Stomach smooth muscle (tissue), 2 donors: Measurements from ENCODE around the gene GRM4.

ENCODE experiments used
- H3K27ac ChIP-seq: one replicate; pipeline ENCODE4 v1.7.0; 2013; ENCODE audit warnings: mild to moderate bottlenecking, low read length, inconsistent platforms
- H3K27me3 ChIP-seq, 2 donors: one replicate each; pipeline ENCODE4 v1.7.0; 2013; ENCODE audit warnings: low read length in 2 of 2; ENCODE audit not compliant: insufficient read depth in 2 of 2, control insufficient read depth in 1 of 2
- H3K36me3 ChIP-seq, 2 donors: one replicate each; pipeline ENCODE4 v1.7.0; 2013; ENCODE audit warnings: low read length in 2 of 2; ENCODE audit not compliant: control insufficient read depth in 2 of 2, insufficient read depth in 2 of 2
- H3K4me1 ChIP-seq: one replicate; pipeline ENCODE4 v1.7.0; 2013; ENCODE audit warnings: low read length; ENCODE audit not compliant: control insufficient read depth, insufficient read depth
- H3K4me3 ChIP-seq, 2 donors: one replicate each; pipeline ENCODE4 v1.7.0; 2013; ENCODE audit warnings: low read length in 2 of 2
- H3K9ac ChIP-seq, 2 donors: one replicate each; pipeline ENCODE4 v1.7.0; 2013; ENCODE audit warnings: low read length in 2 of 2, mild to moderate bottlenecking in 1 of 2
- H3K9me3 ChIP-seq, 2 donors: one replicate each; pipeline ENCODE4 v1.7.0; 2013; ENCODE audit warnings: low read length in 2 of 2; ENCODE audit not compliant: control insufficient read depth in 2 of 2
- donor health status: healthy.
- donor health status: Pancreatic carcinoma.

Gene GRM4

DNA sequence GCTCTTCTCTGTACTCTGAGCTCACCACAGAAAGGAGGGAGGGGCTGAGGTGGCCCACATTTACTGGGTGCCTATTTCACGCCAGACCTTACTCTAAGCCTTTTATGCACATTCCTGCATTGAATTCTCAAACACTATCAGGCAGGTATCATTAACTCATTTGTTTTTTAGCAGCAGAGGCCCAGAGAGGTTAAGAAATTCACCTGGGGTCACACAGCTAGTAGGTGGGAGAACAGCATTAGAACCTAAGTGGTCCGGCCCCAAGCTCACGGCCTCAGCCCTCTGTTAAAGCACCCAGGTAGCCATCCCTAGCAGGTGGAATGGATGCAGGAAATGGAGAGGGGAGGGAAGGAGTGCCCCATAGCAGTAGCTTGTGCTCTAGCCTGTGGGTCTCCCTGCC lies 84.5 kb downstream of the GRM4 start:
- Histone ChIP-seq H3K27ac (no peak overlapping the region), H3K9ac (no peak overlapping the region), H3K36me3 (no peaks in the 10 kb centered on the region), H3K27me3 (peaks cover 19 to 31% of the 10 kb centered on the region in 2 donors), H3K4me1 (peaks cover 6% of the 10 kb centered on the region), H3K4me3 (no peak overlapping the region), H3K9me3 (no peaks in the 10 kb centered on the region)

DNA sequence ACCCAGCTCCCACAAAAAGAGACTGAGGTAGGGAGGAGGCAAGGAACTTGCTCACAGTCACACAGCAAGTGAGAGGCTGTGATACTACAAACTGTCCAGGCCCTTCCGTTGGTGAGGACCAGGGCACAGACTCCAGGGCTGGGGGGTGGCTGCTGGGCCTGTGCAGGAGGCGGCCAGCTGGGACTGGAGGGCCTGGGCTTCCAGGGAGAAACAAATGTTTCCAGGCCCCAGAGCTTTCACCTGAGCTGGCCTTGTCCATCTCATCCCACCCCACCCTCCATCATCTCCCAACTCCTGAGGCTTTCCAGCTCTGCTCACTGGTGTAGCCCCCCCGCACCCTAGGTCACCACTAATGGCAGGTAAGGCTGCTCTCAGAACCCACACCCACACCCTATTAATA lies 86.0 kb downstream of the GRM4 start:
- no peak overlapping the region for H3K4me3 ChIP-seq
- H3K9me3 ChIP-seq = no peaks in the 10 kb centered on the region
- H3K27me3 ChIP-seq = peaks cover 20 to 29% of the 10 kb centered on the region in 2 donors
- no peak overlapping the region for H3K9ac ChIP-seq
- H3K4me1 ChIP-seq = no peaks in the 10 kb centered on the region
- H3K27ac ChIP-seq = no peak overlapping the region
- H3K36me3 ChIP-seq = no peaks in the 10 kb centered on the region

- Histone ChIP-seq H3K27me3 (peaks cover 19 to 28% of the 10 kb centered on the region in 2 donors), H3K36me3 (no peaks in the 10 kb centered on the region), H3K4me3 (no peak overlapping the region), H3K9me3 (no peaks in the 10 kb centered on the region), H3K4me1 (no peaks in the 10 kb centered on the region), H3K9ac (no peak overlapping the region), H3K27ac (no peak overlapping the region)
Observed at GRCh38 chr6:34059136-34059731, 86.7 kb downstream of the GRM4 start.

DNA sequence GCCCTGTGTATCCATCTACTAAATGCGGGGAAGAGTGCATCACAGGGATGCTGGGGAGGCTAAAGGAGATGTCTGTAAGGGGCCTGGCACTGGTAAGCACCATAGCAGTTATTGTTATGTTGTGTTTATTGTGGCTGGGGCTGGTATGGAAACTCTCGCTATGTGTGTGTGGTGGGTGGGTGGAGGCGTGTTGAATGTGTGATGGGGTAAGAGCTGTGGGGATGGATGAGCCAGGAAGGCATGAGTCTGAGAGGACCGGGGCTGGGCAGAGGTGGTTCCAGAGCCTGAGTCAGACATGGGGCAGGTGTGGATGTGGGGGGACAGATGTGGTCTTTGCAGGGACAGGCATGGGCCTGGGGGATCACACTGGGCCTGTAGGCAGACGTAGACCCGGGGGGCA lies 88.1 kb downstream of the GRM4 start:
- Histone ChIP-seq H3K27me3 (peaks cover 13 to 19% of the 10 kb centered on the region in 2 donors), H3K4me3 (no peak overlapping the region), H3K9me3 (no peaks in the 10 kb centered on the region), H3K4me1 (no peaks in the 10 kb centered on the region), H3K36me3 (no peaks in the 10 kb centered on the region), H3K9ac (no peak overlapping the region), H3K27ac (no peak overlapping the region)

DNA sequence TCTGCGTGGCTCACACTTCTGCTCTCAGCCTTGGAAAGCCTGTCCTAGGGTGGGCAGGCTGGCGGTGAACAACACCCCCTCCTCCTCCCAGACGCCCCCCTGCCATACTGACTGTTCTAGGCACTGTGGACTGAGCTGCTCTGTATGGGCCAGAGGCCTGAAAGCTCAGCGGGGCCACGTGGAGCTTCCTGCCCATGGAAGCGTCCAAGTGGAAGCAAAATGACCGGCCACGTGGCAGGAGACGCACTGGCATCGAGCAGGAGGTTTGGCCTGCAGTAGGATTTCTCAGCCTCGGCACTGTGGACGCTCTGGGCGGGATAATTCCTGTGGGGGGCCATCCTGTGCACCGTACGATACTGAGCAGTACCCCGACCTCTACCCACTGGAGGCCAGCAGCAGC lies 88.7 kb downstream of the GRM4 start:
- Histone ChIP-seq H3K4me1 (no peaks in the 10 kb centered on the region), H3K36me3 (no peaks in the 10 kb centered on the region), H3K27me3 (peaks cover 10 to 18% of the 10 kb centered on the region in 2 donors), H3K9me3 (no peaks in the 10 kb centered on the region), H3K9ac (no peak overlapping the region), H3K4me3 (no peak overlapping the region), H3K27ac (no peak overlapping the region)

GRCh38 chr6:34056305-34057108 lies 89.4 kb downstream of the GRM4 start:
- no peak overlapping the region for H3K9ac ChIP-seq
- H3K27ac ChIP-seq = no peak overlapping the region
- H3K9me3 ChIP-seq = no peaks in the 10 kb centered on the region
- no peaks in the 10 kb centered on the region for H3K36me3 ChIP-seq
- no peaks in the 10 kb centered on the region for H3K4me1 ChIP-seq
- peaks cover 10 to 15% of the 10 kb centered on the region in 2 donors for H3K27me3 ChIP-seq
- peak overlapping the region in 1 of 2 donors; percentile 8 for H3K4me3 ChIP-seq

DNA sequence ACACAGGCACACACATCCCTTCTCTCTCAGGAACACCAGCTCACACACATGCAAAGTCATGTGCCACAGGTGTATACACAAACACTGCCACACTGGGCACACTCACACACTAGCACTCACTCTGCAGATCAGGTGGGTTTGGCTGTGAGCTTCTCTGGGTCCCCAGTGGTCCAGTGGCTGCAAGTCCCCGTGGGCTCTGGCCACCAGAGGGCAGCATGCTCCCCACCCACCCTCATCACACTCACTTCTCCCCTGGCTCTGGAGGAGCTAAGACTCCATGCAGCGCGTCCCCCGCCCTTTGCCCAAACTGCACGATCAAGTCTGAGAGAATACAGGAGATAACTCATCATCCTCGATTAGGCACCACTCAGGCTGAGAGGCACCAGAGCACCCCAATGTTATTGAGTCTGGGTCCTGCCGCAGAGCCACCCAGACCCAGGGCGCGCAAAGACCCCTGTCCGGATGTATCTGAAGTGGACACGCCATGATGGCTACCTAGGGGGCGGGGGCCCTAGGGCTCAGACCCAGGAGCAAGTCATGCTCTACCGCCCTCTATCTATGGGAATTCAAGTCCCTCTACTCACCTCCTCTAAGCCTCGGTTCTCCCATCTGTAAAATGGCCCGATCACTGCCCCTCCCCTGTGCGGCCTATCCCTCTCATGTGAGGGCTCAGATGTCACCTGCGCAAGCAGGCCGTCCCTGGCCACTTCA lies 90.5 kb downstream of the GRM4 start:
- no peak overlapping the region for H3K9ac ChIP-seq
- H3K9me3 ChIP-seq = no peaks in the 10 kb centered on the region
- H3K27ac ChIP-seq = no peak overlapping the region
- H3K4me1 ChIP-seq = no peaks in the 10 kb centered on the region
- no peaks in the 10 kb centered on the region for H3K36me3 ChIP-seq
- H3K27me3 ChIP-seq = peaks cover 10 to 12% of the 10 kb centered on the region in 2 donors
- H3K4me3 ChIP-seq = no peak overlapping the region

GRCh38 chr6:34053721-34054120 lies 92.2 kb downstream of the GRM4 start:
- H3K36me3 ChIP-seq = no peaks in the 10 kb centered on the region
- H3K27me3 ChIP-seq = peaks cover 10 to 15% of the 10 kb centered on the region in 2 donors
- no peaks in the 10 kb centered on the region for H3K9me3 ChIP-seq
- H3K9ac ChIP-seq = no peak overlapping the region
- H3K4me3 ChIP-seq = no peak overlapping the region
- no peaks in the 10 kb centered on the region for H3K4me1 ChIP-seq
- no peak overlapping the region for H3K27ac ChIP-seq

GRCh38 chr6:34052918-34053608 lies 92.8 kb downstream of the GRM4 start:
- no peak overlapping the region for H3K4me3 ChIP-seq
- H3K27ac ChIP-seq = no peak overlapping the region
- no peak overlapping the region for H3K9ac ChIP-seq
- no peaks in the 10 kb centered on the region for H3K4me1 ChIP-seq
- H3K27me3 ChIP-seq = peaks cover 12 to 15% of the 10 kb centered on the region in 2 donors
- H3K36me3 ChIP-seq = no peaks in the 10 kb centered on the region
- no peaks in the 10 kb centered on the region for H3K9me3 ChIP-seq

GRCh38 chr6:34052071-34052825 lies 93.6 kb downstream of the GRM4 start:
- H3K27ac ChIP-seq = no peak overlapping the region
- no peaks in the 10 kb centered on the region for H3K36me3 ChIP-seq
- no peaks in the 10 kb centered on the region for H3K4me1 ChIP-seq
- no peaks in the 10 kb centered on the region for H3K9me3 ChIP-seq
- peaks cover 12 to 15% of the 10 kb centered on the region in 2 donors for H3K27me3 ChIP-seq
- H3K9ac ChIP-seq = no peak overlapping the region
- no peak overlapping the region for H3K4me3 ChIP-seq
